K562 (cell line): ENCODE data around the gene SCEL. TPM values are rescaled to one million over a fixed set of nuclear protein-coding genes. Genes with fewer than 3 reads are reported as not detected.

Experiments
- BRD9 ChIP-seq: fragments of 450-650 bp; IDR thresholded peaks from 2 replicates; pipeline ENCODE4 v1.6.1; 2018; ENCODE audit warnings: low read depth; ENCODE audit not compliant: partially characterized antibody
- E2F5 ChIP-seq: sonication (generic); formaldehyde crosslinking; IDR thresholded peaks from 2 replicates; pipeline ENCODE4 v1.8.0; 2022; ENCODE audit warnings: mild to moderate bottlenecking, missing genetic modification reagents
- MGA ChIP-seq: fragments of 450-650 bp; IDR thresholded peaks from 2 replicates; pipeline ENCODE4 v1.6.1; 2016; ENCODE audit warnings: mild to moderate bottlenecking, moderate library complexity
- NCOA4 ChIP-seq: fragments of 450-650 bp; IDR thresholded peaks from 2 replicates; pipeline ENCODE4 v1.6.1; 2018; ENCODE audit warnings: mild to moderate bottlenecking; ENCODE audit not compliant: partially characterized antibody
- NEUROD1 ChIP-seq: fragments of 150-350 bp; IDR thresholded peaks from 2 replicates; pipeline ENCODE4 v1.6.1; 2014; ENCODE audit warnings: borderline replicate concordance, low read length, low read depth; ENCODE audit not compliant: partially characterized antibody
- POU5F1 ChIP-seq: fragments of 150-350 bp; IDR thresholded peaks from 2 replicates; pipeline ENCODE4 v1.6.1; 2014; ENCODE audit warnings: borderline replicate concordance, low read length, low read depth, mild to moderate bottlenecking; ENCODE audit not compliant: partially characterized antibody
- PTRF ChIP-seq: fragments of 450-650 bp; IDR thresholded peaks from 2 replicates; pipeline ENCODE4 v1.6.1; 2016; ENCODE audit warnings: mild to moderate bottlenecking, missing genetic modification characterization, missing compliant biosample characterization
- SMARCA4 ChIP-seq: fragments of 450-650 bp; IDR thresholded peaks from 2 replicates; pipeline ENCODE4 v1.6.1; 2016
- polyA plus RNA-seq, 8 experiments: library from polyadenylated mRNA; depleted of rRNA in 4 of 8; stranded (reverse) in 5 of 8; unstranded in 3 of 8; fragments of >200 nt; fragmentation: Nextera tagmentation in 2 of 8; fragmentation: Illumina TruSeq in 1 of 8; extraction: Ambion mirVana in 2 of 8; extraction: Trizol in 1 of 8; gene quantifications; 2 replicates each; pipeline versions ENCODE4 v1.2.1 to v1.2.3, GENCODE V29; 2011 to 2014; ENCODE audit warnings: inconsistent platforms in 1 of 8, missing spikeins in 1 of 8
- total RNA-seq, 7 experiments: library from RNA; depleted of rRNA in 6 of 7; stranded (reverse); fragments of >200 nt in 6 of 7; fragmentation: Illumina TruSeq in 2 of 7; extraction: Trizol in 2 of 7; gene quantifications; 2 replicates each; pipeline versions ENCODE4 v1.2.1 to v1.2.3, GENCODE V29; 2011 to 2021; ENCODE audit warnings: low replicate concordance in 1 of 7
- TF ChIP-seq, protein P1 (sequence below), 3 experiments: IDR thresholded peaks in 2 of 3; conservative IDR thresholded peaks in 1 of 3; 2 replicates each; pipeline ENCODE4 v1.5.1; 2011 to 2012; ENCODE audit warnings: low read length in 3 of 3, mild to moderate bottlenecking in 3 of 3, control low read depth in 2 of 3, improper control_type of control experiment in 1 of 3, inconsistent platforms in 1 of 3, low read depth in 1 of 3, mixed read lengths in 1 of 3, moderate library complexity in 1 of 3; ENCODE audit not compliant: insufficient read depth in 2 of 3
- TF ChIP-seq, protein P2 (sequence below): sonication (generic); formaldehyde crosslinking; IDR thresholded peaks from 2 replicates; pipeline ENCODE4 v1.9.0; 2022; ENCODE audit warnings: mild to moderate bottlenecking, missing genetic modification reagents
- TF ChIP-seq, protein P3 (sequence below): fragments of 450-650 bp; IDR thresholded peaks from 2 replicates; pipeline ENCODE4 v1.6.1; 2016

SCEL gene
- total and polyA plus RNA-seq, 9 of the 15 experiments (the other 6 are each of a cell fraction or from before 2014, with no cell fraction given): not detected

GRCh38 chr13:77693449-77693940 lies 158.0 kb downstream of the SCEL start (continued):
- no peak for TF ChIP-seq MGA
- no peak for TF ChIP-seq SMARCA4
- TF ChIP-seq, protein P1, sequence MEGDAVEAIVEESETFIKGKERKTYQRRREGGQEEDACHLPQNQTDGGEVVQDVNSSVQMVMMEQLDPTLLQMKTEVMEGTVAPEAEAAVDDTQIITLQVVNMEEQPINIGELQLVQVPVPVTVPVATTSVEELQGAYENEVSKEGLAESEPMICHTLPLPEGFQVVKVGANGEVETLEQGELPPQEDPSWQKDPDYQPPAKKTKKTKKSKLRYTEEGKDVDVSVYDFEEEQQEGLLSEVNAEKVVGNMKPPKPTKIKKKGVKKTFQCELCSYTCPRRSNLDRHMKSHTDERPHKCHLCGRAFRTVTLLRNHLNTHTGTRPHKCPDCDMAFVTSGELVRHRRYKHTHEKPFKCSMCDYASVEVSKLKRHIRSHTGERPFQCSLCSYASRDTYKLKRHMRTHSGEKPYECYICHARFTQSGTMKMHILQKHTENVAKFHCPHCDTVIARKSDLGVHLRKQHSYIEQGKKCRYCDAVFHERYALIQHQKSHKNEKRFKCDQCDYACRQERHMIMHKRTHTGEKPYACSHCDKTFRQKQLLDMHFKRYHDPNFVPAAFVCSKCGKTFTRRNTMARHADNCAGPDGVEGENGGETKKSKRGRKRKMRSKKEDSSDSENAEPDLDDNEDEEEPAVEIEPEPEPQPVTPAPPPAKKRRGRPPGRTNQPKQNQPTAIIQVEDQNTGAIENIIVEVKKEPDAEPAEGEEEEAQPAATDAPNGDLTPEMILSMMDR (IDR thresholded peaks at IDR 0.05 in 2 of 3, conservative IDR thresholded peaks at IDR 0.05 in 1 of 3; ENCODE audit: insufficient read depth in 2 of 3, low read depth in 1 of 3, low read length in 3 of 3): no peak
- no peak for TF ChIP-seq BRD9
- no peak for TF ChIP-seq NCOA4
- no peak for TF ChIP-seq NEUROD1
- no peak for TF ChIP-seq E2F5
- TF ChIP-seq, protein P2, sequence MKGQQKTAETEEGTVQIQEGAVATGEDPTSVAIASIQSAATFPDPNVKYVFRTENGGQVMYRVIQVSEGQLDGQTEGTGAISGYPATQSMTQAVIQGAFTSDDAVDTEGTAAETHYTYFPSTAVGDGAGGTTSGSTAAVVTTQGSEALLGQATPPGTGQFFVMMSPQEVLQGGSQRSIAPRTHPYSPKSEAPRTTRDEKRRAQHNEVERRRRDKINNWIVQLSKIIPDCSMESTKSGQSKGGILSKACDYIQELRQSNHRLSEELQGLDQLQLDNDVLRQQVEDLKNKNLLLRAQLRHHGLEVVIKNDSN (CRISPR knock-in tag): no peak
- TF ChIP-seq, protein P3, sequence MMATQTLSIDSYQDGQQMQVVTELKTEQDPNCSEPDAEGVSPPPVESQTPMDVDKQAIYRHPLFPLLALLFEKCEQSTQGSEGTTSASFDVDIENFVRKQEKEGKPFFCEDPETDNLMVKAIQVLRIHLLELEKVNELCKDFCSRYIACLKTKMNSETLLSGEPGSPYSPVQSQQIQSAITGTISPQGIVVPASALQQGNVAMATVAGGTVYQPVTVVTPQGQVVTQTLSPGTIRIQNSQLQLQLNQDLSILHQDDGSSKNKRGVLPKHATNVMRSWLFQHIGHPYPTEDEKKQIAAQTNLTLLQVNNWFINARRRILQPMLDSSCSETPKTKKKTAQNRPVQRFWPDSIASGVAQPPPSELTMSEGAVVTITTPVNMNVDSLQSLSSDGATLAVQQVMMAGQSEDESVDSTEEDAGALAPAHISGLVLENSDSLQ: no peak
- TF ChIP-seq POU5F1: no peak
- no peak for TF ChIP-seq PTRF (tag)
